Fibroblast of the aortic adventitia (primary cell): ENCODE results near the gene TNFRSF13B. TPM values are rescaled to one million over a fixed set of nuclear protein-coding genes. Genes with fewer than 3 reads are reported as not detected.

ENCODE experiments used
- DNase-seq: peaks from one replicate; pipeline ENCODE4 v3.0.0-alpha.2; 2010; ENCODE audit warnings: low read depth
- H3K4me3 ChIP-seq: 2 replicates; pipeline ENCODE4 v1.5.1; 2011; ENCODE audit warnings: low read depth, mild to moderate bottlenecking, control low read depth, low read length, moderate library complexity
- total RNA-seq: library from RNA; depleted of rRNA; stranded (reverse); fragments of >200 nt; gene quantifications from 2 replicates; pipeline ENCODE4 v1.2.3, GENCODE V29; 2012; ENCODE audit warnings: low replicate concordance
- TF ChIP-seq, protein P1 (sequence below): IDR thresholded peaks from 2 replicates; pipeline ENCODE4 v1.5.1; 2011; ENCODE audit warnings: mild to moderate bottlenecking, low read length, control low read depth, inconsistent platforms; ENCODE audit not compliant: insufficient read depth

The TNFRSF13B gene
- total RNA-seq, 1 donor = not detected

DNA sequence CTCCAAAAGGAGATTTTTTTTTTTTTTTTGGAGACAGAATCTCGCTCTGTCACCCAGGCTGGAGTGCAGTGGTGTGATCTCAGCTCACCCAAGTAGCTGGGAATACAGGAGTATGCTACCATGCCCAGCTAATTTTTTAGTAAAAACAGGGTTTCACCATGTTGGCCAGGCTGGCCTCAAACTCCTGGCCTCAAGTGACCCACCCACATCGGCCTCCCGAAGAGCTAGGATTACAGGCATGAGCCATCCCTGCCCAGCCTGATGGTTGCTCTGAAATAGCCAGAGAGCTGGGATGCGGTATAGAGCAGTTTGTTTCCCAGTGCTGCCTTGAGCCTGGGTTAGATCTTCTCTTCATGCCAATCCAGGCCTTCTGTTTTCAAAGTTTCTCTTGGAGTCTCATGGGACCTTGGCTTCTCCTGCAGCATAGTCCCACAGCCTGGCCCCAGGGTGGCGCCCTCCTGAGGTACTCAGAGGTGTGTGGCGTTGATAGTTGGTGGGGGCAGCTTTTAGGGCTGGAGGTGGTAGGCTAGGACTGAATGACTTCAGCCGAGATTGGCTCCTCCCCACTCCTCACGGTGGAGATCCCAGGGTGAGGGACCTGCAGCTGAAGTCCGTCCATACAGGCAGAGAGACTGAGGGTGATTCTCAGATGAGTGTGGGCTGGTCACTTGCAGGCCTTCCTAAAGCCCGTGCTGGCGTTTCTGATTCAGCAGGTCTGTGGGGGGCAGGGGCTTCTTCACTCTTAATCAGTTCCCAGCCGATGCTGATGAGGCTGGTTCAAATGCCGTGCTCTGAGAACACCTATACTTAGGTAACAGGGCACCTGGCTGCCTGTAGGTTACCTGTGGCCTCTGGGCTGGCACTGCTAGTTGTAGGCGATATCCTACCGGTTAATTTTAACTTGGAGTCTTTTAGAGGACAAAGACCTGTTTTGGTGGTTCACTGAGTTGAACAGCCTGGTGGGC lies 52.0 kb downstream of the TNFRSF13B start:
- DNase-seq = no peak
- no peak overlapping the region for H3K4me3 ChIP-seq
- TF ChIP-seq, protein P1, sequence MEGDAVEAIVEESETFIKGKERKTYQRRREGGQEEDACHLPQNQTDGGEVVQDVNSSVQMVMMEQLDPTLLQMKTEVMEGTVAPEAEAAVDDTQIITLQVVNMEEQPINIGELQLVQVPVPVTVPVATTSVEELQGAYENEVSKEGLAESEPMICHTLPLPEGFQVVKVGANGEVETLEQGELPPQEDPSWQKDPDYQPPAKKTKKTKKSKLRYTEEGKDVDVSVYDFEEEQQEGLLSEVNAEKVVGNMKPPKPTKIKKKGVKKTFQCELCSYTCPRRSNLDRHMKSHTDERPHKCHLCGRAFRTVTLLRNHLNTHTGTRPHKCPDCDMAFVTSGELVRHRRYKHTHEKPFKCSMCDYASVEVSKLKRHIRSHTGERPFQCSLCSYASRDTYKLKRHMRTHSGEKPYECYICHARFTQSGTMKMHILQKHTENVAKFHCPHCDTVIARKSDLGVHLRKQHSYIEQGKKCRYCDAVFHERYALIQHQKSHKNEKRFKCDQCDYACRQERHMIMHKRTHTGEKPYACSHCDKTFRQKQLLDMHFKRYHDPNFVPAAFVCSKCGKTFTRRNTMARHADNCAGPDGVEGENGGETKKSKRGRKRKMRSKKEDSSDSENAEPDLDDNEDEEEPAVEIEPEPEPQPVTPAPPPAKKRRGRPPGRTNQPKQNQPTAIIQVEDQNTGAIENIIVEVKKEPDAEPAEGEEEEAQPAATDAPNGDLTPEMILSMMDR = no peak

DNA sequence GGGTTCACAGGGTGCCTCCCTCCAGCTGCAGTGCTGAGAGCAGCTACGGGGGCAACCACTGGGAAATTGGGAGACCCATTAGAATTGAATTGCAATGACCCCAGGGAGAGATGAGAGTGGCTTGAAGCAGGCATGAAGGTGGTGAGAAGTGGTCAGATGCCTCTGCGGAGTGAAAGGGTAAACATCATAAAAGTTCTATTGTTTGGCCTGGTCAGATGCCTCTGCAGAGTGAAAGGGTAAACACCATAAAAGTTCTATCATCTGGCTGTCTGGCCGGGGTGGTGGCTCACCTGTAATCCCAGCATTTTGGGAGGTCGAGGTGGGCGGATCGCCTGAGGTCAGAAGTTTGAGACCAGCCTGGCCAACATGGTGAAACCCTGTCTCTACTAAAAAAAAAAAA lies 53.5 kb downstream of the TNFRSF13B start:
- no peak for DNase-seq
- TF ChIP-seq, protein P1 = no peak
- H3K4me3 ChIP-seq = no peak overlapping the region

DNA sequence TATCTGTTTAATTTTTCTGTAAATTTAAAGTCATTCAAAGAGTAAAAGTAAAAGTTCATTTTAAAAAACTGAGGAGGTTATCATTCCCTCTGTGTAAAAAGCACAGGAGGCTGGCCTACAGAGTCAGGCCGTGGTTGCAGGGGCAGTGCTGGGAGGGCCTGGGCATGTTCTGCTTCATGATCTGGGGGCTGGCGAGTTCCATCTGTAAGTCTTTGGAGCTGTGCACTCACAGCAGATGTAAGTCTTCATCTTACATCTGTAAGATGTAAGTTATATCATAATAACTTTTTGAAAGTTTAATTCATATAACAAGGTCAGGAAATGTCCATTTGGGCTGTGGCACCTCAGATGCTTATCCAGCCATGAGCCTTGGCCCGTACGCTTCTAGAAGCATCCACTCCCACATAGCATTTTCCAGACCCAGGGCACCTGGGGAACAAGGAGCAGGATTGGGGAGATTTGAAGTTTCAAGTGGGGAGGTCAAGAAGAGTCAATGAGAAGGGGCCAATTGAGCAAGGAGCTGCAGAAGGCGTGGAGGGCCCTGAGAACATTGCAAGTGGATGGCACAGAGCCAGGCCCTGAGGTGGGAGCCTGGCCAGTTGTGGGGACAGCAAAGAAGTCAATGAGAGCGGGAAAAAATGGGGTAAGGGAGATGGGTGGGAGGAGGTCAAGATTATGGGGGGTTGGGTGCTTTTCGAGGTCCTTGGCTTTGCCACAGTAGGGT lies 54.1 kb downstream of the TNFRSF13B start:
- TF ChIP-seq, protein P1 = no peak
- H3K4me3 ChIP-seq = no peak overlapping the region
- no peak for DNase-seq

DNA sequence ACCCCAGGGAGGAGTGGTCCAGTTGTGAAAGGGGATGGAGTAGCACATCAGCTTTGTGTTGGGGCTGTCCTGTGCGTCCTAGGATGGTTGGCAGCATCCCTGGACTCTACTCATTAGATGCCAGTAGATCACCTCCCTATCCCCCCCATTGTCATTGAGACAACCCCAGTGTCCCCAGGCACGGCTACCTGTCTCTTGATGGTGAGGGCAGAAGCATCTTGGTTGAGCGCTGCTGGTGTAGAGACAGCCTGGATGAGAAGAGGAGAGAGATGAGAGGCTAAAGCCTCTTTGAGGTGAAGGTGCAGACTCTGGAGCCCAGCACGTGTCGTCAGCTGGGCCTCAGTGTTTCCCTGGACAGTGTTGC lies 55.4 kb downstream of the TNFRSF13B start:
- H3K4me3 ChIP-seq = no peak overlapping the region
- DNase-seq = no peak
- TF ChIP-seq, protein P1 = no peak

DNA sequence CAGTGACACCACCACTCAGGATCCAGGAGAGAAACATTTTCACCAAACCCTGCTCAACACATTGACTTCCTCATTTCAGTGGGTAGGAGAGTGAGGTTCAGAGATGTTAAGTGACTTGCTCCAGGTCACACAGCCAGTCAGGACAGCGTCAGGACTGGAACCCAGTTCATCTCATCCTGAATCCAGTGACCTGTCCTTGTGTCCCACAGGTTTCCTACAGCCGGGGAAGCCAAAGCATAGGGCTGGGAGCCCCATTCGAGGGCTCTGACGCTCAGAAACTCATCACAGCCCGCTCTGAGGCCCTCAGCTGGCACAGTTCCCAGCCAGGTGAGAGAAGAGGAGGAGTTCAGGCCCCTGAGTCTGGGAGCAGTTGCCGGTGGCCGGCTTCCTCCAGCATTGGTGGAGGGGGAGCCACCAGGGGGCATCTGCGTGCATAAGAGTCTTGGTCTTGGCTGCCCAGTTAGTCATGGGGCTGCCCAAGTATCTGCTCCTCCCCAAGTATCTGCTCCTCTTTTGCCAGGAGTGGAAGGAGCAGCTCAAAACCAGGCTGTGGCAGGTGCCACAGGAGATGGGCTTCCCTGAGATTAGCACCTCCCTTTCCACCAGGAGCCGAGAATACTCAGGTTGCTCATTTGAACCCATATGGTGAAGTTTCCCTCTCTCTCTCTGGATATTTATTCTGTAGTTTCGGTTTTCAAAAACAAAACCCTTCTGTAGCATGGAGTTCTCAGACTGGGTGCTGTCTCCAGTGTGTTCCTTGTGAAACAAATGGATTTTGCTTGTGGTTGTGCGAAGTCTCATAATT lies 56.0 kb downstream of the TNFRSF13B start:
- H3K4me3 ChIP-seq = no peak overlapping the region
- TF ChIP-seq, protein P1 = peak; percentile 32
- peak; percentile 4 for DNase-seq

DNA sequence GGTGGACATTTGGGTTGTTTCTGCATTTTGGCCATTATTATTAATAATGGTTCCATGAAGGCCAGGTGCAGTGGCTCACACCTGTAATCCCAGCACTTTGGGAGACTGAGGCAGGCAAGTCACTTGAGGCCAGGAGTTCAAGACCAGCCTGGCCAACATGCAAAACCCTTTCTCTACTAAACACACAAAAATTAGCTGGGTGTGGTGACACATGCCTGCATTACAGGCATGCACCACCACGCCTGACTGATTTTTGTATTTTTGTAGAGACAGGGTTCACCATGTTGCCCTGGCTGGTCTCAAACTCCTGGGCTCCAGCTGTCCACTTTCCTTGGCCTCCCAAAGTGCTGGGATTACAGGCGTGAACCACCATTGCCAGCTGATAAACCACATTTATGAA lies 58.5 kb downstream of the TNFRSF13B start:
- DNase-seq = no peak
- TF ChIP-seq, protein P1 = no peak

More for the DNA sequence above, 58.5 kb downstream of the TNFRSF13B start:
- H3K4me3 ChIP-seq = no peak overlapping the region
